Measurements from ENCODE around the gene CABCOCO1.

CABCOCO1 gene

GRCh38 chr10:61662794-61663259, at the start of gene CABCOCO1:
CABCOCO1 (plus strand) TSS chr10:61662929; CDS start chr10:61662973, 44 bp downstream.
- H3K27ac Mint-ChIP-seq: no peak within 1 kb of the TSS
- H3K36me3 Mint-ChIP-seq: no peaks in the 10 kb centered on the region
- H3K9me3 Mint-ChIP-seq: no peaks in the 10 kb centered on the region
- DNase-seq: no peak
- peak in 1 of 2 donors; percentile 34 for ATAC-seq (replicated peaks)
- peak within 1 kb of the TSS; percentile 32 to 55 for H3K4me3 Mint-ChIP-seq
- no peaks in the 10 kb centered on the region for H3K4me1 Mint-ChIP-seq
- H3K27me3 Mint-ChIP-seq: peaks cover 25 to 26% of the 10 kb centered on the region in 2 donors

- ATAC-seq (replicated peaks): no peak
- Mint-ChIP-seq H3K27me3 (peaks cover 3 to 4% of the 10 kb centered on the region in 2 donors), H3K36me3 (no peaks in the 10 kb centered on the region)
Measured at GRCh38 chr10:61613665-61614064, 49.1 kb upstream of the CABCOCO1 start.

GRCh38 chr10:61616611-61617010, 46.1 kb upstream of the CABCOCO1 start:
- Mint-ChIP-seq H3K27me3 (peaks cover 0 to 3% of the 10 kb centered on the region in 2 donors), H3K4me3 (no peak overlapping the region), H3K4me1 (no peaks in the 10 kb centered on the region), H3K36me3 (no peaks in the 10 kb centered on the region), H3K27ac (no peak overlapping the region), H3K9me3 (no peaks in the 10 kb centered on the region)
- DNase-seq (no peak), ATAC-seq (replicated peaks) (no peak)

More at GRCh38 chr10:61613665-61614064, 49.1 kb upstream of the CABCOCO1 start:
- Mint-ChIP-seq H3K4me1 (no peaks in the 10 kb centered on the region), H3K27ac (no peak overlapping the region), H3K4me3 (no peak overlapping the region), H3K9me3 (no peaks in the 10 kb centered on the region)
- no peak for DNase-seq

GRCh38 chr10:61617180-61617579, 45.5 kb upstream of the CABCOCO1 start:
- no peaks in the 10 kb centered on the region for H3K9me3 Mint-ChIP-seq
- H3K27ac Mint-ChIP-seq: no peak overlapping the region
- no peak for DNase-seq
- H3K36me3 Mint-ChIP-seq: no peaks in the 10 kb centered on the region
- H3K27me3 Mint-ChIP-seq: peaks cover 0 to 3% of the 10 kb centered on the region in 2 donors
- H3K4me1 Mint-ChIP-seq: no peaks in the 10 kb centered on the region
- no peak overlapping the region for H3K4me3 Mint-ChIP-seq
- ATAC-seq (replicated peaks): no peak

- ATAC-seq (replicated peaks) (no peak), DNase-seq (no peak)
- H3K4me3 Mint-ChIP-seq: no peak overlapping the region
- no peaks in the 10 kb centered on the region for H3K36me3 Mint-ChIP-seq
- H3K27me3 Mint-ChIP-seq: peaks cover 0 to 3% of the 10 kb centered on the region in 2 donors
- no peaks in the 10 kb centered on the region for H3K9me3 Mint-ChIP-seq
- H3K4me1 Mint-ChIP-seq: no peaks in the 10 kb centered on the region
- no peak overlapping the region for H3K27ac Mint-ChIP-seq
Measured at GRCh38 chr10:61617586-61617985, 45.1 kb upstream of the CABCOCO1 start.

GRCh38 chr10:61618388-61618961, 44.3 kb upstream of the CABCOCO1 start:
- no peaks in the 10 kb centered on the region for H3K36me3 Mint-ChIP-seq
- H3K27ac Mint-ChIP-seq: no peak overlapping the region
- H3K4me1 Mint-ChIP-seq: no peaks in the 10 kb centered on the region
- DNase-seq (no peak), ATAC-seq (replicated peaks) (no peak)
- peaks cover 0 to 3% of the 10 kb centered on the region in 2 donors for H3K27me3 Mint-ChIP-seq
- no peaks in the 10 kb centered on the region for H3K9me3 Mint-ChIP-seq
- no peak overlapping the region for H3K4me3 Mint-ChIP-seq

- Mint-ChIP-seq H3K4me3 (no peak overlapping the region), H3K36me3 (no peaks in the 10 kb centered on the region), H3K27me3 (peaks cover 0 to 8% of the 10 kb centered on the region in 2 donors), H3K9me3 (no peaks in the 10 kb centered on the region), H3K27ac (no peak overlapping the region), H3K4me1 (no peaks in the 10 kb centered on the region)
- no peak for ATAC-seq (replicated peaks)
- DNase-seq: no peak
Measured at GRCh38 chr10:61620506-61620905, 42.2 kb upstream of the CABCOCO1 start.

- Mint-ChIP-seq H3K36me3 (no peaks in the 10 kb centered on the region), H3K9me3 (no peaks in the 10 kb centered on the region), H3K4me3 (no peak overlapping the region), H3K27ac (no peak overlapping the region), H3K27me3 (peaks cover 9 to 16% of the 10 kb centered on the region in 2 donors), H3K4me1 (no peaks in the 10 kb centered on the region)
- ATAC-seq (replicated peaks): no peak
- no peak for DNase-seq
Measured at GRCh38 chr10:61621605-61622051, 41.1 kb upstream of the CABCOCO1 start.

- Mint-ChIP-seq H3K4me3 (no peak overlapping the region), H3K9me3 (no peaks in the 10 kb centered on the region), H3K27me3 (peaks cover 9 to 16% of the 10 kb centered on the region in 2 donors), H3K4me1 (no peaks in the 10 kb centered on the region), H3K36me3 (no peaks in the 10 kb centered on the region), H3K27ac (no peak overlapping the region)
- no peak for DNase-seq
- no peak for ATAC-seq (replicated peaks)
Measured at GRCh38 chr10:61623161-61623560, 39.6 kb upstream of the CABCOCO1 start.

- Mint-ChIP-seq H3K9me3 (no peaks in the 10 kb centered on the region), H3K27me3 (peaks cover 9 to 16% of the 10 kb centered on the region in 2 donors), H3K36me3 (no peaks in the 10 kb centered on the region), H3K4me1 (no peaks in the 10 kb centered on the region), H3K27ac (no peak overlapping the region), H3K4me3 (no peak overlapping the region)
- ATAC-seq (replicated peaks) (no peak), DNase-seq (no peak)
Measured at GRCh38 chr10:61626209-61626608, 36.5 kb upstream of the CABCOCO1 start.

GRCh38 chr10:61627266-61627665, 35.5 kb upstream of the CABCOCO1 start:
- Mint-ChIP-seq H3K4me1 (no peaks in the 10 kb centered on the region), H3K27ac (no peak overlapping the region), H3K9me3 (no peaks in the 10 kb centered on the region), H3K27me3 (peaks cover 9 to 13% of the 10 kb centered on the region in 2 donors), H3K36me3 (no peaks in the 10 kb centered on the region), H3K4me3 (no peak overlapping the region)
- ATAC-seq (replicated peaks) (no peak), DNase-seq (no peak)

- Mint-ChIP-seq H3K4me3 (no peak overlapping the region), H3K27me3 (peaks cover 9 to 13% of the 10 kb centered on the region in 2 donors), H3K9me3 (no peaks in the 10 kb centered on the region), H3K27ac (no peak overlapping the region), H3K4me1 (no peaks in the 10 kb centered on the region), H3K36me3 (no peaks in the 10 kb centered on the region)
- ATAC-seq (replicated peaks) (no peak), DNase-seq (no peak)
Measured at GRCh38 chr10:61628151-61628874, 34.4 kb upstream of the CABCOCO1 start.

- ATAC-seq (replicated peaks) (no peak), DNase-seq (no peak)
- Mint-ChIP-seq H3K4me3 (no peak overlapping the region), H3K9me3 (no peaks in the 10 kb centered on the region), H3K36me3 (no peaks in the 10 kb centered on the region), H3K27me3 (peaks cover 8 to 9% of the 10 kb centered on the region in 2 donors), H3K27ac (no peak overlapping the region), H3K4me1 (no peaks in the 10 kb centered on the region)
Measured at GRCh38 chr10:61628875-61629513, 33.7 kb upstream of the CABCOCO1 start.

GRCh38 chr10:61629576-61629975, 33.2 kb upstream of the CABCOCO1 start:
- H3K27ac Mint-ChIP-seq: no peak overlapping the region

More at GRCh38 chr10:61629576-61629975, 33.2 kb upstream of the CABCOCO1 start:
- DNase-seq: no peak
- H3K27me3 Mint-ChIP-seq: peaks cover 8 to 9% of the 10 kb centered on the region in 2 donors
- no peaks in the 10 kb centered on the region for H3K9me3 Mint-ChIP-seq
- no peaks in the 10 kb centered on the region for H3K36me3 Mint-ChIP-seq
- no peak overlapping the region for H3K4me3 Mint-ChIP-seq
- H3K4me1 Mint-ChIP-seq: no peaks in the 10 kb centered on the region
- no peak for ATAC-seq (replicated peaks)
